Upper lobe of left lung (tissue), 6 donors: ENCODE measurements around the gene ORC2. TPM values are rescaled to one million over a fixed set of nuclear protein-coding genes. Genes with fewer than 3 reads are reported as not detected.

Experiments used
- ATAC-seq, 2 donors: fragments of 200-7000 bp; cut with Tn5 transposase; one replicate each; pipeline ENCODE4 v1.9.1; 2022; ENCODE audit warnings: mild to moderate bottlenecking in 2 of 2, moderate library complexity in 2 of 2; ENCODE audit not compliant: low FRiP score in 2 of 2
- DNase-seq, 2 donors: peaks; one replicate each; pipeline ENCODE4 v3.0.0-alpha.2; 2019 to 2020
- H3K27ac ChIP-seq, 4 donors: fragments of 200-600 bp; sonication (generic); one replicate each; pipeline ENCODE4 v1.5.1; 2016 to 2019
- H3K27me3 ChIP-seq, 4 donors: fragments of 200-600 bp; sonication (generic); one replicate each; pipeline ENCODE4 v1.5.1; 2017 to 2019
- H3K36me3 ChIP-seq, 4 donors: fragments of 200-600 bp; sonication (generic); one replicate each; pipeline ENCODE4 v1.5.1; 2016 to 2019
- H3K4me1 ChIP-seq, 4 donors: fragments of 200-600 bp; sonication (generic); one replicate each; pipeline ENCODE4 v1.5.1; 2018 to 2019
- H3K4me3 ChIP-seq, 4 donors: fragments of 200-600 bp; sonication (generic); one replicate each; pipeline ENCODE4 v1.5.1; 2017 to 2019; ENCODE audit warnings: mild to moderate bottlenecking in 2 of 4, moderate library complexity in 1 of 4
- H3K9me3 ChIP-seq, 4 donors: fragments of 200-600 bp; sonication (generic); one replicate each; pipeline ENCODE4 v1.5.1; 2018 to 2019
- EP300 ChIP-seq, 4 donors: sonication (generic); formaldehyde crosslinking; IDR thresholded peaks; one replicate each; pipeline ENCODE4 v1.5.1; 2017; ENCODE audit warnings: antibody characterized with exemption in 4 of 4, control low read depth in 2 of 4
- POLR2A ChIP-seq, 4 donors: fragments of 450-650 bp; IDR thresholded peaks; one replicate each; pipeline ENCODE4 v1.5.1; 2016 to 2017; ENCODE audit warnings: antibody characterized with exemption in 4 of 4, mild to moderate bottlenecking in 2 of 4
- POLR2AphosphoS5 ChIP-seq, 2 donors: sonication (generic); formaldehyde crosslinking; IDR thresholded peaks; one replicate each; pipeline ENCODE4 v1.5.1; 2017; ENCODE audit warnings: antibody characterized with exemption in 2 of 2
- WGBS, 2 donors: methylation state at CpG; one replicate each; pipeline ENCODE4 v1.1.5; 2017 to 2018; 5-methylcytosine and 5-hydroxymethylcytosine counted together
- total RNA-seq, 6 donors: library from RNA; depleted of rRNA in 4 of 6; stranded (reverse); fragments of >200 nt in 4 of 6; gene quantifications; one replicate each; pipeline versions ENCODE4 v1.1.0 to v1.2.1, GENCODE V29; 2016 to 2021
- TF ChIP-seq, protein P1 (sequence below), 6 experiments: fragments of 450-650 bp in 4 of 6; fragments of 200-600 bp in 2 of 6; sonication (generic) in 2 of 6; IDR thresholded peaks; one replicate each; pipeline ENCODE4 v1.5.1; 2016 to 2019; ENCODE audit warnings: antibody characterized with exemption in 6 of 6
- donor health status: DM: no; HTN: no; CAD: no; lungs with moderate emphysema.
- donor health status: DM: no; HTN: yes; CAD: no; lungs with severe emphysema.

The ORC2 gene
- total RNA-seq, 6 donors from 2014 or later: 14.1 to 31.4 (median 23.8) TPM

- Histone ChIP-seq H3K9me3 (no peaks in the 10 kb centered on the region), H3K4me1 (peaks cover 34 to 51% (median 40%) of the 10 kb centered on the region in 4 donors), H3K4me3 (peak within 1 kb of the TSS; percentile 50 to 80 (median 72)), H3K27me3 (no peaks in the 10 kb centered on the region), H3K27ac (peak within 1 kb of the TSS; percentile 99 to 100 (median 100)), H3K36me3 (peaks cover 1 to 26% (median 6%) of the 10 kb centered on the region in 4 donors)
- peak in 1 of 4 donors; percentile 96 for TF ChIP-seq EP300 (IDR thresholded peaks at IDR 0.05)
- peak; percentile 100 for TF ChIP-seq POLR2AphosphoS5 (IDR thresholded peaks at IDR 0.05)
- TF ChIP-seq POLR2A (IDR thresholded peaks at IDR 0.05): peak; percentile 91 to 100 (median 100)
- TF ChIP-seq, protein P1, sequence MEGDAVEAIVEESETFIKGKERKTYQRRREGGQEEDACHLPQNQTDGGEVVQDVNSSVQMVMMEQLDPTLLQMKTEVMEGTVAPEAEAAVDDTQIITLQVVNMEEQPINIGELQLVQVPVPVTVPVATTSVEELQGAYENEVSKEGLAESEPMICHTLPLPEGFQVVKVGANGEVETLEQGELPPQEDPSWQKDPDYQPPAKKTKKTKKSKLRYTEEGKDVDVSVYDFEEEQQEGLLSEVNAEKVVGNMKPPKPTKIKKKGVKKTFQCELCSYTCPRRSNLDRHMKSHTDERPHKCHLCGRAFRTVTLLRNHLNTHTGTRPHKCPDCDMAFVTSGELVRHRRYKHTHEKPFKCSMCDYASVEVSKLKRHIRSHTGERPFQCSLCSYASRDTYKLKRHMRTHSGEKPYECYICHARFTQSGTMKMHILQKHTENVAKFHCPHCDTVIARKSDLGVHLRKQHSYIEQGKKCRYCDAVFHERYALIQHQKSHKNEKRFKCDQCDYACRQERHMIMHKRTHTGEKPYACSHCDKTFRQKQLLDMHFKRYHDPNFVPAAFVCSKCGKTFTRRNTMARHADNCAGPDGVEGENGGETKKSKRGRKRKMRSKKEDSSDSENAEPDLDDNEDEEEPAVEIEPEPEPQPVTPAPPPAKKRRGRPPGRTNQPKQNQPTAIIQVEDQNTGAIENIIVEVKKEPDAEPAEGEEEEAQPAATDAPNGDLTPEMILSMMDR (IDR thresholded peaks at IDR 0.05): peak in 3 of 6 experiments; percentile 4 to 21 (median 15)
- ATAC-seq (peak; percentile 95 to 97), DNase-seq (peak; percentile 97 to 100)
- WGBS, 2 donors: 1 to 2% methylated on average over 28 to 58 of the region's 89 CpGs
Measured at GRCh38 chr2:200864176-200865034, 99.1 kb downstream of the ORC2 start, which contains the start of gene CLK1. Gene CLK1 (minus strand): TSS chr2:200864658. CDS start chr2:200861862, 2,796 bp downstream.

DNA sequence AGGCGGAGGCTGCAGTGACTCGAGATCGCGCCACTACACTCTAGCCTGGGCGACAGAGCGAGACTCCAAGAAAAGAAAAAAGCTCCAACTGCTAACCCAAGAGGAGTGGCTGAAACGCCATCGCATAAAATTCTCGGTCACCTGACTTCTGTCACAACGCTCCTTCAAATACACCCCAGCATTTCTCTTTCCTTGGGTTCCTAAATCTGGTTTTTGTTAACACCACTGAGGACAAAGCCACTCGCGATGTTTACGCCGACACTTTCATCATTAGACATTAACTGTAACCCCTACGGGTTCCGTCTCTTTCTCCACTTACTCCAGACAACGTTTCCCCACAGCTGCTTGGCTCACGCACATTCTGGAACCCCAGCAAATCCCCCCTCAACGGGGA, 99.7 kb downstream of the ORC2 start:
- H3K4me3 ChIP-seq: peak overlapping the region; percentile 50 to 80 (median 72)
- peaks cover 40 to 58% (median 45%) of the 10 kb centered on the region in 4 donors for H3K4me1 ChIP-seq
- DNase-seq: no peak
- peak overlapping the region; percentile 99 to 100 (median 100) for H3K27ac ChIP-seq
- no peaks in the 10 kb centered on the region for H3K27me3 ChIP-seq
- WGBS, 2 donors: 0 to 1% methylated on average over 19 of the region's 19 CpGs
- ATAC-seq: peak; percentile 0 to 9
- H3K36me3 ChIP-seq: peaks cover 7 to 29% (median 12%) of the 10 kb centered on the region in 4 donors
- TF ChIP-seq EP300 (IDR thresholded peaks at IDR 0.05) (no peak), POLR2AphosphoS5 (IDR thresholded peaks at IDR 0.05) (no peak), POLR2A (IDR thresholded peaks at IDR 0.05) (no peak)
- TF ChIP-seq, protein P1 (IDR thresholded peaks at IDR 0.05): no peak
- no peaks in the 10 kb centered on the region for H3K9me3 ChIP-seq

DNA sequence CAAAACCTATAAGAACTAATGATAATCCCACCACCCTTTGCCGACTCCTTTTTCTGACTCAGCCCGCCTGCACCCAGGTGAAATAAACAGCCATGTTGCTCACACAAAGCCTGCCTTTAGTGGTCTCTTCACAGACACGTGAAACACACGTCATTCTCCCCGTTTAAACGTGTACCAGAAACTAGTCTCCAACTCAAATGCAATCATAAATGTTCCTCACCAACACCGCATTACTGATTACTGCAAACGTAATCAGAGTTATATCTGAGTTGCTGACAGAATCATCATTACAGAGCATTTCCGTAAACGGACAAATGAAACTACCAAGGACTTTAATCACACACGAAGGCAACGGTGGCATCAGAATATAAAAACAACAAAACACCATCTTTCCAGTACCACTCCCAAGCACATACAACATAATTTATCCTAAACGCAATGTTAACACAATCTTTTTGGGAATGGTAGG, 100.9 kb downstream of the ORC2 start:
- no peak for ATAC-seq
- Histone ChIP-seq H3K36me3 (peaks cover 18 to 41% (median 24%) of the 10 kb centered on the region in 4 donors), H3K4me3 (peak overlapping the region; percentile 50 to 80 (median 72)), H3K9me3 (no peaks in the 10 kb centered on the region), H3K27me3 (no peaks in the 10 kb centered on the region), H3K27ac (peak overlapping the region; percentile 99 to 100 (median 100)), H3K4me1 (peaks cover 46 to 59% (median 53%) of the 10 kb centered on the region in 4 donors)
- TF ChIP-seq EP300 (IDR thresholded peaks at IDR 0.05) (no peak), POLR2AphosphoS5 (IDR thresholded peaks at IDR 0.05) (peak; percentile 36 to 84), POLR2A (IDR thresholded peaks at IDR 0.05) (peak in 3 of 4 donors; percentile 39 to 71 (median 61))
- TF ChIP-seq, protein P1 (IDR thresholded peaks at IDR 0.05): no peak
- WGBS, 2 donors: 0% methylated on average over 13 of the region's 13 CpGs
- DNase-seq: peak in 1 of 2 donors; percentile 72

GRCh38 chr2:200861617-200862155, 101.8 kb downstream of the ORC2 start:
- Histone ChIP-seq H3K27ac (peak overlapping the region; percentile 99 to 100 (median 100)), H3K4me1 (peaks cover 46 to 59% (median 52%) of the 10 kb centered on the region in 4 donors), H3K27me3 (no peaks in the 10 kb centered on the region), H3K9me3 (no peaks in the 10 kb centered on the region), H3K4me3 (peak overlapping the region; percentile 50 to 80 (median 72)), H3K36me3 (peaks cover 27 to 50% (median 33%) of the 10 kb centered on the region in 4 donors)
- DNase-seq: no peak
- WGBS, 2 donors: 3 to 8% methylated on average over 4 of the region's 4 CpGs
- ATAC-seq: no peak
- TF ChIP-seq, protein P1 (IDR thresholded peaks at IDR 0.05): no peak
- TF ChIP-seq EP300 (IDR thresholded peaks at IDR 0.05): no peak
- TF ChIP-seq POLR2A (IDR thresholded peaks at IDR 0.05): no peak
- TF ChIP-seq POLR2AphosphoS5 (IDR thresholded peaks at IDR 0.05): no peak
